Neural crest cell (in vitro differentiated cells): ENCODE data around the gene GATB. TPM values are rescaled to one million over a fixed set of nuclear protein-coding genes. Genes with fewer than 3 reads are reported as not detected.

Source experiments
- DNase-seq: peaks from one replicate; pipeline ENCODE4 v3.0.0; 2021; ENCODE audit warnings: low read depth, mixed read lengths, low spot score
- H3K27ac Mint-ChIP-seq: one replicate; pipeline ENCODE4 v1.8.0; 2021; ENCODE audit warnings: mild to moderate bottlenecking, mixed read lengths; ENCODE audit not compliant: unreplicated experiment
- H3K27me3 Mint-ChIP-seq: 2 replicates; pipeline ENCODE4 v1.8.0; 2021; ENCODE audit warnings: low read depth, mild to moderate bottlenecking, mixed read lengths
- H3K36me3 Mint-ChIP-seq: 2 replicates; pipeline ENCODE4 v1.8.0; 2021; ENCODE audit warnings: low read depth, mild to moderate bottlenecking, mixed read lengths
- H3K4me1 Mint-ChIP-seq: 2 replicates; pipeline ENCODE4 v1.8.0; 2021; ENCODE audit warnings: mixed read lengths
- H3K4me3 Mint-ChIP-seq: one replicate; pipeline ENCODE4 v1.8.0; 2021; ENCODE audit warnings: mild to moderate bottlenecking, mixed read lengths
- H3K9me3 Mint-ChIP-seq: 2 replicates; pipeline ENCODE4 v1.8.0; 2021; ENCODE audit warnings: mixed read lengths
- total RNA-seq: library from RNA; stranded (reverse); gene quantifications from 2 replicates; pipeline ENCODE4 v1.2.1, GENCODE V29; 2021
- TF ChIP-seq, protein P1 (sequence below): fragments of 200-600 bp; sonication (generic); conservative IDR thresholded peaks from 2 replicates; pipeline ENCODE4 v1.5.0; 2021; ENCODE audit warnings: antibody characterized with exemption, mild to moderate bottlenecking

GATB gene
- total RNA-seq, 1 donor from 2014 or later, result 24.9 TPM

DNA sequence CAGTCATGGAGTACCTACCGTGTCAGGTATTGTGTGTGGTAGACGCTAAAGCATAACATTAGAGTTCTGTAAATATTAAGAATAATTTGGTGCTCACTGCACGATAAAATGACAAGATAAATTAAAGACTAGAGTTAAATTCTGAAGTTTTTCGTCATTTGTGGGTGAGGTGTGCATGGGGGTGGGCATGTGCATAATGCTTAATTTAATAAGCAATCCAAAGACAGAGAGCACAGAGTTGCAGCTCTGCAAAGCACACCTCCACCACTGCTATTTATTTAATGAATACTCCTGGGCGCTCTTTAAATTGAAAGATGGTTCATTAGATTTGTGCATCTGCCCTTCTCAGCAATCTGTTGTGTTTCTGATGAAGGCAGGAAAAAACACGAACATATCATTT lies 62.6 kb downstream of the GATB start:
- H3K36me3 Mint-ChIP-seq, result peaks cover 4% of the 10 kb centered on the region
- DNase-seq, result no peak
- no peaks in the 10 kb centered on the region for H3K9me3 Mint-ChIP-seq
- no peak overlapping the region for H3K4me3 Mint-ChIP-seq
- no peaks in the 10 kb centered on the region for H3K27me3 Mint-ChIP-seq
- no peak overlapping the region for H3K27ac Mint-ChIP-seq
- TF ChIP-seq, protein P1, sequence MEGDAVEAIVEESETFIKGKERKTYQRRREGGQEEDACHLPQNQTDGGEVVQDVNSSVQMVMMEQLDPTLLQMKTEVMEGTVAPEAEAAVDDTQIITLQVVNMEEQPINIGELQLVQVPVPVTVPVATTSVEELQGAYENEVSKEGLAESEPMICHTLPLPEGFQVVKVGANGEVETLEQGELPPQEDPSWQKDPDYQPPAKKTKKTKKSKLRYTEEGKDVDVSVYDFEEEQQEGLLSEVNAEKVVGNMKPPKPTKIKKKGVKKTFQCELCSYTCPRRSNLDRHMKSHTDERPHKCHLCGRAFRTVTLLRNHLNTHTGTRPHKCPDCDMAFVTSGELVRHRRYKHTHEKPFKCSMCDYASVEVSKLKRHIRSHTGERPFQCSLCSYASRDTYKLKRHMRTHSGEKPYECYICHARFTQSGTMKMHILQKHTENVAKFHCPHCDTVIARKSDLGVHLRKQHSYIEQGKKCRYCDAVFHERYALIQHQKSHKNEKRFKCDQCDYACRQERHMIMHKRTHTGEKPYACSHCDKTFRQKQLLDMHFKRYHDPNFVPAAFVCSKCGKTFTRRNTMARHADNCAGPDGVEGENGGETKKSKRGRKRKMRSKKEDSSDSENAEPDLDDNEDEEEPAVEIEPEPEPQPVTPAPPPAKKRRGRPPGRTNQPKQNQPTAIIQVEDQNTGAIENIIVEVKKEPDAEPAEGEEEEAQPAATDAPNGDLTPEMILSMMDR, result no peak
- H3K4me1 Mint-ChIP-seq, result no peaks in the 10 kb centered on the region

DNA sequence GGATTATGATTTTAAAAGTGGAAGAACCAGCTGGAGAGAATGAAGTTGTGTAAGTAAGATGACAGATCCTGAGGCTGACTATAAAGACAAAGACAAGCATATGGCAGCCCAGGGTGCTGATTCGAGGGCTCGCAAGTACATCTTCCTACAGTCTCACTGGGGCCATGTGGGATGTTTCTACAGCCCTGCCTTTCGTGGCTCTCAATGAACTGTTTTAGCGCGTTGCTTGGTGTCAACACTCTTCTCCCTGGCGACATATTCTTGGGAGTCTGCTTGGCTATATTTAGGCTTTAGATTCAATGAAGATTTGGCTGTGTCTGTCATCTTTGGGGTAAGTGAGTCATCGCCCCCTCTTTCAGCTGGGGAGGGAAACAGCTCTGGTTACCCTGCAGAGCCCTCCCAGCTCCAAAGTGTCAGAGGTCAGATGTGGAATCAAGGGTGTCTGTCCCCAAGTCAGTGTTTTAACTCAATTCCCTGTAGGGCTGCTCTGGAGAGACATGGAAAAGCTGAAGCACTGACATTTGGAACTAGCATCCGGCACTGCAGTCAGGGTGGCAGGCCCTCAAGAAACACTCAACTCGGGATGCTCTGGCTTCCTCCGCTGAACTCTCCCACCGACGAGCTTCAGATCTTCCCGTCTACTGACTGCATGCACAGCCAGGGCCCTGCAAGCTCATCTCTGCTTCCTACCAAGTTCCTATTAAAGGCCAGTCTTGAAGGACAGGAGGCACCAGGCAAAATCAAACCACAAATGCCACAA lies 65.7 kb downstream of the GATB start:
- DNase-seq, result no peak
- Mint-ChIP-seq H3K9me3 (no peaks in the 10 kb centered on the region), H3K4me3 (no peak overlapping the region), H3K4me1 (peaks cover 10% of the 10 kb centered on the region), H3K27ac (no peak overlapping the region), H3K27me3 (no peaks in the 10 kb centered on the region), H3K36me3 (peaks cover 2% of the 10 kb centered on the region)
- TF ChIP-seq, protein P1, result no peak

DNA sequence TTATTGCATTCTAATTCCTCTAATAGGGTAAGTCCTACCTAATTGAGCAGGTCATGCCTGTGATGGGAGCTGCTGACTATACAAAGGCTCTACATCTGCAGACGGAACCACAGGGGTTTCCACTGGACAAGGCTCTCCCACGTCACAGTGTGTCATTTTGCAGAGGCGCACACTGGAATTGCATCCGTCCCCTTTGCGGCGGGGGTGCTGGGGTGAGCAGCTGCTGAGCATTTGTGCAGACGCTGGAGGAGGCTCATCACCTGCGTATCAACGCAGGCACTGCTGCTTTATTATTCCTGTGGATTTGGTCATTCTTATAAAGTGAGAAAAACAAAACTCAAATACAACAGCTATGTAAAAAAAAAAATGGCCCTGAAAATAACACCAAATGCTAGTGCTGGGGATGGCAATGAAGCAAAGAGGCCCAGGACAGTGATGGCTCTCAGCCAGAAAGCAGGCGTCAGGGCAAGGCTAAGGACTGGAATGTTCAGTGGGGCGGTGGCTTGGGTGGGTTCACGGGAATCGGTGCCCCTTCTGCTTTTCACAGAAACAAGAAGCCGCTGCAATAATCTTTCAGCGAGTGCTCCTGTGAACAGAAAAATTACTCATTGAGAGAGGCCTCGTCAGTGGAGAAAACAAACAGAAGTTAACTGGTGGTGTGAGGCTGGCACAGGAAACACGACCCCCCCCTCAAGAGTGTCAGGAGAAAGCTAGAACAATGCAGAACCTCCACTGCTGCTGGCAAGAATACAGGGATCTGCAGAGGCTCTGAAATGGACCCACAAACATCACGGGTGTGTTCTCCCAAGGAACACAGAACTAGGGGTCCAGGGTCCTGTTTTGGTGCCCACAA lies 67.8 kb downstream of the GATB start:
- H3K9me3 Mint-ChIP-seq, result no peaks in the 10 kb centered on the region
- DNase-seq, result no peak
- H3K4me3 Mint-ChIP-seq, result no peak overlapping the region
- peaks cover 28% of the 10 kb centered on the region for H3K4me1 Mint-ChIP-seq
- H3K27me3 Mint-ChIP-seq, result no peaks in the 10 kb centered on the region
- no peaks in the 10 kb centered on the region for H3K36me3 Mint-ChIP-seq
- H3K27ac Mint-ChIP-seq, result no peak overlapping the region
- TF ChIP-seq, protein P1, result no peak

DNA sequence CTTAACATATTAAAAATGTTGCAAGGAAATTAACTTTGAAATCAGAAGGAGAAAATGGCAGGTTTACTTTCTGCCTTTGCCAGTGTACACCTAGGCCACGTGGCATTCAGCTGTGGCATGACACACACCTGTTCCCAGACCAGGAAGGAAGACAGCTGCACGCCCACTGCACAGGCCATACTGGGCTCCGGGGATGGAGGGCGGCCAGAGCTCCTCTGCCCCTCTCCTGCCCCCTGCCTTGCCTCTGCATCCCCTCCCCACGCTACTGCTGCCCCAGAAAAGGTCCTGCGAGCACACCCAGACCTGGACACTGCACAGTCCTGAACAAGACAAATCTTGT lies 68.4 kb downstream of the GATB start:
- no peak overlapping the region for H3K27ac Mint-ChIP-seq
- H3K36me3 Mint-ChIP-seq, result no peaks in the 10 kb centered on the region
- no peak overlapping the region for H3K4me3 Mint-ChIP-seq
- no peaks in the 10 kb centered on the region for H3K27me3 Mint-ChIP-seq
- H3K4me1 Mint-ChIP-seq, result peaks cover 34% of the 10 kb centered on the region
- TF ChIP-seq, protein P1, result no peak
- DNase-seq, result no peak
- no peaks in the 10 kb centered on the region for H3K9me3 Mint-ChIP-seq

DNA sequence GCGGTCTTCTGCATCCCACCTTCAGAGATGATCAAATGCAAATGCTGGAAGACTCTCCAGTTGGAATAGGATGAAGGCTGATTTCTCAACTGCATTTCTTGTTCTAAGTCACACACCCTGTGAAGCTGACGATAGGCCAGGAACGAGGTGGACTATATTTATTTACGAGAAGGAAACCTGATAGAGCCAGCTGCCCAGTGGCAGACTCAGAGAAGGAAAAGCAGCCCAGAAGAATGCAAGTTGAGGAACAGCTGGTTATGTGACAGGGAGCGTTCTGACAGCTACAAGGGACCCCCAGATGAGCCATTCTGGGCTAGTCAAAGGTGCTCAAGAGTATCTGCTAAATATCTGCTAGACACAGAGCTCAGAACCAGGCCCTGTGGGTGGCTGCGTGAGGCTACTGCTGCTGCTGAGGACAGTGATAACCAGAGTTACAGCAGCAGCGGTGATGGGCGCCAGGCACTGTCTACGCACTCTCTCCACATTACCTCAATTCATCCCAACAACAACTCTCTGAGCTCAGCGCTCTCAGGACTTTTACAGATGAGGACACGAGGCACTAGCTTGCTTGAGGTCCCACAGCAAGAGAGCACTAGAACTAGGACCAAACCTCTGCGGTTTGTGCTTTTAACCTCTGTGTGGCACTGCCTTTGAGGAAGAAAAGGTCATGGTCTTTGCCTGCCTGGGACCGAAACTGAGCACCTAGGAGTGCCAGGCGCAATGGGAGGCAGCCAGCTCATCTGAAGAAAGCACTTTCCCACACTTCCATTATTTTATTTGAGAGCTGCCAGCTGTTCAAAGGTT lies 69.0 kb downstream of the GATB start:
- no peaks in the 10 kb centered on the region for H3K27me3 Mint-ChIP-seq
- H3K27ac Mint-ChIP-seq, result no peak overlapping the region
- peaks cover 35% of the 10 kb centered on the region for H3K4me1 Mint-ChIP-seq
- H3K9me3 Mint-ChIP-seq, result no peaks in the 10 kb centered on the region
- DNase-seq, result no peak
- H3K36me3 Mint-ChIP-seq, result peaks cover 2% of the 10 kb centered on the region
- H3K4me3 Mint-ChIP-seq, result no peak overlapping the region
- TF ChIP-seq, protein P1, result no peak
